CD4-positive, CD25-positive, alpha-beta regulatory T cell (primary cell): ENCODE measurements around the gene HIVEP3. TPM values are rescaled to one million over a fixed set of nuclear protein-coding genes. Genes with fewer than 3 reads are reported as not detected.

Experiments
- ATAC-seq, 2 donors: fragments of 150-1000 bp; cut with Tn5 transposase; one replicate each; pipeline ENCODE4 v1.10.0; 2021; ENCODE audit warnings: low read depth in 2 of 2, moderate number of reproducible peaks in 2 of 2, moderate library complexity in 1 of 2
- DNase-seq, 3 donors: peaks; one replicate each; pipeline versions ENCODE4 v3.0.0 to v3.0.0-alpha.2; 2012 to 2022; ENCODE audit warnings: mixed read lengths in 1 of 3
- H3K27ac ChIP-seq: one replicate; pipeline ENCODE4 v1.7.0; 2013; ENCODE audit warnings: mild to moderate bottlenecking, low read length; ENCODE audit not compliant: insufficient read depth, poor library complexity, severe bottlenecking
- H3K27me3 ChIP-seq: one replicate; pipeline ENCODE4 v1.7.0; 2013; ENCODE audit warnings: low read length; ENCODE audit not compliant: control insufficient read depth, insufficient read depth
- H3K36me3 ChIP-seq: one replicate; pipeline ENCODE4 v1.7.0; 2013; ENCODE audit warnings: mild to moderate bottlenecking, low read length, moderate library complexity; ENCODE audit not compliant: control insufficient read depth, insufficient read depth
- H3K4me1 ChIP-seq: 2 replicates; pipeline ENCODE4 v1.7.0; 2013; ENCODE audit warnings: mild to moderate bottlenecking, low read length; ENCODE audit not compliant: insufficient read depth, control insufficient read depth, poor library complexity, severe bottlenecking
- H3K4me3 ChIP-seq: one replicate; pipeline ENCODE4 v1.7.0; 2013; ENCODE audit warnings: low read depth, mild to moderate bottlenecking, low read length, moderate library complexity
- H3K9me3 ChIP-seq, 2 experiments: 1 replicate in 1 of 2; 2 replicates in 1 of 2; pipeline ENCODE4 v1.7.0; 2013; ENCODE audit warnings: low read length in 2 of 2, mild to moderate bottlenecking in 1 of 2, moderate library complexity in 1 of 2; ENCODE audit not compliant: control insufficient read depth in 2 of 2
- H3K27ac Mint-ChIP-seq, 3 donors: one replicate each; pipeline ENCODE4 v1.8.0; 2020 to 2022; ENCODE audit warnings: mild to moderate bottlenecking in 3 of 3, mixed read lengths in 3 of 3, moderate library complexity in 2 of 3
- H3K27me3 Mint-ChIP-seq: one replicate; pipeline ENCODE4 v1.8.0; 2022; ENCODE audit warnings: mild to moderate bottlenecking, mixed read lengths
- H3K36me3 Mint-ChIP-seq: one replicate; pipeline ENCODE4 v1.8.0; 2020; ENCODE audit warnings: mixed read lengths
- H3K4me1 Mint-ChIP-seq, 4 donors: one replicate each; pipeline ENCODE4 v1.8.0; 2020 to 2022; ENCODE audit warnings: mixed read lengths in 4 of 4, mild to moderate bottlenecking in 1 of 4
- H3K4me3 Mint-ChIP-seq, 4 donors: one replicate each; pipeline ENCODE4 v1.8.0; 2020 to 2022; ENCODE audit warnings: mild to moderate bottlenecking in 4 of 4, mixed read lengths in 4 of 4, moderate library complexity in 3 of 4
- H3K9me3 Mint-ChIP-seq, 7 donors: one replicate each; pipeline ENCODE4 v1.8.0; 2020 to 2022; ENCODE audit warnings: mixed read lengths in 7 of 7, mild to moderate bottlenecking in 3 of 7, moderate library complexity in 2 of 7
- polyA plus RNA-seq, 4 donors: library from polyadenylated mRNA; unstranded; fragments of 300-500 nt; fragmentation: Illumina TruSeq; gene quantifications; one replicate each; pipeline ENCODE4 v1.2.3, GENCODE V29; 2021
- total RNA-seq: library from RNA; stranded (reverse); gene quantifications from one replicate; pipeline ENCODE4 v1.2.3, GENCODE V29; 2022

The HIVEP3 gene
- total and polyA plus RNA-seq, 5 donors from 2014 or later: 3.9 to 17.2 (median 7.5) TPM

- no peak for DNase-seq
Measured at GRCh38 chr1:41534181-41535076, 384.3 kb downstream of the HIVEP3 start.

GRCh38 chr1:41533731-41534080, 385.0 kb downstream of the HIVEP3 start:
- Histone ChIP-seq H3K4me3 (no peak overlapping the region), H3K27ac (no peak overlapping the region), H3K9me3 (no peaks in the 10 kb centered on the region), H3K27me3 (no peaks in the 10 kb centered on the region), H3K36me3 (peaks cover 4% of the 10 kb centered on the region), H3K4me1 (no peaks in the 10 kb centered on the region)
- Mint-ChIP-seq H3K4me1 (peaks cover 0 to 4% (median 2%) of the 10 kb centered on the region in 4 donors), H3K27ac (peak overlapping the region in 1 of 3 donors; percentile 55), H3K27me3 (no peaks in the 10 kb centered on the region), H3K9me3 (peaks cover 0 to 5% (median 0%) of the 10 kb centered on the region in 7 donors), H3K4me3 (no peak overlapping the region), H3K36me3 (peaks cover 23% of the 10 kb centered on the region)
- no peak for ATAC-seq
- no peak for DNase-seq

More at GRCh38 chr1:41534181-41535076, 384.3 kb downstream of the HIVEP3 start:
- H3K36me3 Mint-ChIP-seq: peaks cover 23% of the 10 kb centered on the region
- H3K4me3 Mint-ChIP-seq: no peak overlapping the region
- peaks cover 4% of the 10 kb centered on the region for H3K36me3 ChIP-seq
- H3K9me3 Mint-ChIP-seq: peaks cover 0 to 5% (median 0%) of the 10 kb centered on the region in 7 donors
- H3K4me1 Mint-ChIP-seq: peaks cover 0 to 4% (median 2%) of the 10 kb centered on the region in 4 donors
- no peak overlapping the region for H3K4me3 ChIP-seq
- ATAC-seq: no peak
- H3K27ac Mint-ChIP-seq: no peak overlapping the region
- H3K27ac ChIP-seq: no peak overlapping the region
- no peaks in the 10 kb centered on the region for H3K27me3 ChIP-seq
- H3K9me3 ChIP-seq: no peaks in the 10 kb centered on the region
- H3K27me3 Mint-ChIP-seq: no peaks in the 10 kb centered on the region
- no peaks in the 10 kb centered on the region for H3K4me1 ChIP-seq

DNA sequence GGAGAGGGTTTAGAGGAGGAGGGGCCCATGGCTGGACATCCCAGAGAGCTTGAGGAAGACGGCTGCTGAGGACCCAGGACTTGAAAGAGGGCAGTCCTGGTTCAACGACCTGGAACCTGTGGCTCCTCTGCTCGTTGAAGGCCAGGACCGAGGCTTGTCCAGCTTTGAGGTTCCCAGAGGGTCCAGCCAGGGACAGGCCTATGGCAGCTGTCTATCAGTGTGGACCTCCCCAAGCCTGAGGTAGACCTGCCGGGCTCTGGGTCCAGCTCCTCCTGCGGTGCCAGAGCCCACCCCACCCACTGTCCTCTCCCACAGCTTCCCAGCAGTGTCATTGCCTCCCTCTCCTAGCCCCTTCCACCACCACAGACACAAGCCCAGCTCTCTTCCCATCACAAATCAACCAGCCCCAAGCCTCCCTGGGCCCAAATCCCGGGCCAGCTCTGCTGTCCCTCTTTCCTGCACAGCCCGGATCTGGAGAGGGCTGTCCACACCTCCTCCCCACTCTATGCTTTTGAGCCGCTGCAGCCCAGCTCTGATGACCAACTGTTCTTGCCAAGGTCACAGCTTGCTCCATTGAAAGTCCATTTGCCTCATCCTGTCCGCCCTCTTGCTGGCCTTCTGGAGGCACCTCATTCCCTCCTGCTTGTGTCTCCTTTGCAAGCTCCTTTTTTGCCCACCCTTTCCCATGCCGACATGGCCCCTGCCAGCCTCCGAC, 385.5 kb downstream of the HIVEP3 start:
- peak overlapping the region in 2 of 3 donors; percentile 55 to 67 for H3K27ac Mint-ChIP-seq
- DNase-seq (no peak), ATAC-seq (no peak)
- H3K4me3 ChIP-seq: no peak overlapping the region
- peaks cover 23% of the 10 kb centered on the region for H3K36me3 Mint-ChIP-seq
- no peaks in the 10 kb centered on the region for H3K27me3 ChIP-seq
- H3K4me1 Mint-ChIP-seq: peaks cover 0 to 4% (median 2%) of the 10 kb centered on the region in 4 donors
- H3K27ac ChIP-seq: no peak overlapping the region
- H3K27me3 Mint-ChIP-seq: no peaks in the 10 kb centered on the region
- no peaks in the 10 kb centered on the region for H3K4me1 ChIP-seq
- peaks cover 4% of the 10 kb centered on the region for H3K36me3 ChIP-seq
- H3K9me3 ChIP-seq: no peaks in the 10 kb centered on the region
- H3K4me3 Mint-ChIP-seq: no peak overlapping the region
- peaks cover 0 to 5% (median 0%) of the 10 kb centered on the region in 7 donors for H3K9me3 Mint-ChIP-seq

DNA sequence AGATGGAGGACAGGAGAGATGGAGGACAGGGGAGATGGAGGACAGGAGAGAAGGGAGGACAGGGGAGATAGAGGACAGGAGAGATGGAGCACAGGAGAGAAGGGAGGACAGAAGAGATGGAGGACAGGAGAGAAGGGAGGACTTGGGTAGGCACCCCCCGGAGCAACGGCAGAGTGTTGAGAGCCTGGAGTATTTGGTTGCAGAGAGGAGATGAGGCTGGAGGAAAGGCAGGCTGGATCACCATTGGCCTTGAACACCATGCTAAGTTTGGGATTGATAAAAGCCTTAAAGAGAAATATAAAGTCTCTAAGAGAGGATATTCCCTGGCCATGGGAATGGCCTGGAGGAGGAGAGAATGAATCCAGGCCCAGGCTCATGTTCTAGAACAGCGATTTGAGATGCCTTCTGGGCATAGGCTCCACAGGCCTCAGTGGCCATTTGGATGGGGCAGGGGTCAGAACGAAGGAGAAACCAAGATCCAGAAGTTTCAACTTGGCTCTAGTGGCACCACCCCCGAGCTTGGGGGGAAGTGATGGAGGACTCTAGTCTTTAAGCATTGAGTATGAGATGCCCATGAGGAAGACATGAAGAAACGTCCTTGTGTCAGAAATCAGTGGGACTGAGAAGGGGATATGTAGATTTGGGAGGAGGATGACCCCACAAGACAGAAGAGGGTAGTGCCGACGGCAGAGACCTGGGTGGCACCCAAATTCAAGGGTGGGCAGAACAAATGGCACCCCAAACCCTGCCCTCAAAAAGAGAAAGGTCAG, 386.3 kb downstream of the HIVEP3 start:
- H3K4me3 ChIP-seq: no peak overlapping the region
- peaks cover 23% of the 10 kb centered on the region for H3K36me3 Mint-ChIP-seq
- DNase-seq: no peak
- H3K4me3 Mint-ChIP-seq: no peak overlapping the region
- H3K27me3 ChIP-seq: no peaks in the 10 kb centered on the region
- peak overlapping the region in 1 of 3 donors; percentile 5 for H3K27ac Mint-ChIP-seq
- no peaks in the 10 kb centered on the region for H3K4me1 ChIP-seq
- no peak overlapping the region for H3K27ac ChIP-seq
- peaks cover 0 to 4% (median 2%) of the 10 kb centered on the region in 4 donors for H3K4me1 Mint-ChIP-seq
- peaks cover 0 to 5% (median 0%) of the 10 kb centered on the region in 7 donors for H3K9me3 Mint-ChIP-seq
- ATAC-seq: no peak
- no peaks in the 10 kb centered on the region for H3K27me3 Mint-ChIP-seq
- H3K36me3 ChIP-seq: peaks cover 1% of the 10 kb centered on the region
- no peaks in the 10 kb centered on the region for H3K9me3 ChIP-seq

GRCh38 chr1:41530411-41530810, 388.3 kb downstream of the HIVEP3 start:
- H3K27ac ChIP-seq: no peak overlapping the region
- no peaks in the 10 kb centered on the region for H3K9me3 ChIP-seq
- ATAC-seq: no peak
- Mint-ChIP-seq H3K4me3 (no peak overlapping the region), H3K9me3 (peaks cover 0 to 5% (median 0%) of the 10 kb centered on the region in 7 donors), H3K27me3 (no peaks in the 10 kb centered on the region), H3K4me1 (peaks cover 0 to 2% (median under 1%) of the 10 kb centered on the region in 4 donors), H3K27ac (peak overlapping the region in 1 of 3 donors; percentile 69), H3K36me3 (peaks cover 14% of the 10 kb centered on the region)
- no peaks in the 10 kb centered on the region for H3K4me1 ChIP-seq
- DNase-seq: no peak
- no peak overlapping the region for H3K4me3 ChIP-seq
- no peaks in the 10 kb centered on the region for H3K36me3 ChIP-seq
- H3K27me3 ChIP-seq: no peaks in the 10 kb centered on the region

- Mint-ChIP-seq H3K4me3 (no peak overlapping the region), H3K27ac (peak overlapping the region in 1 of 3 donors; percentile 69), H3K27me3 (no peaks in the 10 kb centered on the region), H3K36me3 (peaks cover 13% of the 10 kb centered on the region), H3K4me1 (peaks cover 0 to 2% (median under 1%) of the 10 kb centered on the region in 4 donors), H3K9me3 (peaks cover 0 to 5% (median 0%) of the 10 kb centered on the region in 7 donors)
- H3K36me3 ChIP-seq: no peaks in the 10 kb centered on the region
- H3K27ac ChIP-seq: no peak overlapping the region
- no peaks in the 10 kb centered on the region for H3K4me1 ChIP-seq
- H3K27me3 ChIP-seq: no peaks in the 10 kb centered on the region
- H3K9me3 ChIP-seq: no peaks in the 10 kb centered on the region
- DNase-seq: no peak
- no peak for ATAC-seq
- H3K4me3 ChIP-seq: no peak overlapping the region
Measured at GRCh38 chr1:41529621-41530395, 388.9 kb downstream of the HIVEP3 start.
